HepG2 (cell line): ENCODE results near the gene CXCL17. TPM values are rescaled to one million over a fixed set of nuclear protein-coding genes. Genes with fewer than 3 reads are reported as not detected.

Source experiments
- ATAC-seq: fragments of 200-7000 bp; cut with Tn5 transposase; 3 replicates; pipeline ENCODE4 v1.9.1; 2020; ENCODE audit warnings: mild to moderate bottlenecking, moderate library complexity
- BruUV-seq: library from RNA; stranded (reverse); fragments of 400-500 nt; replicated peaks from 2 replicates; lab custom pipeline; 2021; lab: Mats Ljungman, UMichigan
- CTCF ChIA-PET: fragments of 300-600 bp; formaldehyde crosslinking; extraction: SDS; loops from one replicate; lab custom pipeline; 2021; ENCODE audit warnings: low total read pairs, inconsistent platforms, low intra/inter-chr PET ratio; lab: Yijun Ruan, JAX
- POLR2A ChIA-PET: fragments of 350-600 bp; sonication (Branson Sonifier 250); formaldehyde crosslinking; loops from one replicate; lab custom pipeline; 2020; ENCODE audit warnings: antibody characterized with exemption, inconsistent platforms; lab: Yijun Ruan, JAX
- DNase-seq: peaks from one replicate; pipeline ENCODE4 v3.0.0-alpha.2; 2015; ENCODE audit warnings: low spot score
- FAIRE-seq: peaks from 3 replicates; lab custom pipeline; 2011; peaks lifted over from hg19 to GRCh38; lab: Jason Lieb, UNC
- H2AFZ ChIP-seq: one replicate; pipeline ENCODE4 v1.6.1; 2011; ENCODE audit warnings: low read length, inconsistent platforms
- H3K27ac ChIP-seq: fragments of 300-600 bp; 3 replicates; pipeline ENCODE4 v1.8.0; 2011; ENCODE audit warnings: mixed run types, mild to moderate bottlenecking, mixed read lengths, low read length, inconsistent platforms; ENCODE audit not compliant: insufficient read depth; ENCODE audit errors: extremely low read length
- H3K27me3 ChIP-seq, 2 experiments: fragments of 200-600 bp in 1 of 2; 2 replicates in 1 of 2; 3 replicates in 1 of 2; pipeline versions ENCODE4 v1.6.0 to v1.8.0; 2011; ENCODE audit warnings: low read length in 2 of 2, mild to moderate bottlenecking in 2 of 2, moderate library complexity in 2 of 2, inconsistent platforms in 1 of 2; ENCODE audit not compliant: insufficient read depth in 2 of 2, control insufficient read depth in 1 of 2
- H3K36me3 ChIP-seq, 2 experiments: fragments of 200-600 bp in 1 of 2; replicated peaks in 1 of 2; 2 replicates in 1 of 2; 3 replicates in 1 of 2; pipeline versions ENCODE4 v1.5.1 to v1.8.0; 2011; ENCODE audit warnings: low read length in 2 of 2, inconsistent platforms in 1 of 2; ENCODE audit not compliant: insufficient read depth in 2 of 2, control insufficient read depth in 1 of 2
- H3K4me1 ChIP-seq: 2 replicates; pipeline ENCODE4 v1.5.1; 2012; ENCODE audit warnings: low read length, inconsistent platforms; ENCODE audit not compliant: insufficient read depth
- H3K4me2 ChIP-seq: 2 replicates; pipeline ENCODE4 v1.6.0; 2011; ENCODE audit warnings: low read depth, low read length, inconsistent platforms
- H3K4me3 ChIP-seq, 3 experiments: fragments of 200-600 bp in 1 of 3; sonication (generic), shearing (Covaris generic) in 1 of 3; replicated peaks in 1 of 3; 2 replicates each; pipeline ENCODE4 v1.5.1; 2011 to 2016; ENCODE audit warnings: low read length in 3 of 3, inconsistent platforms in 2 of 3, low read depth in 2 of 3, mild to moderate bottlenecking in 2 of 3, control low read depth in 1 of 3, mixed read lengths in 1 of 3; ENCODE audit not compliant: insufficient read depth in 1 of 3
- H3K79me2 ChIP-seq: one replicate; pipeline ENCODE4 v1.6.1; 2011; ENCODE audit warnings: low read length, inconsistent platforms; ENCODE audit not compliant: insufficient read depth
- H3K9ac ChIP-seq: 2 replicates; pipeline ENCODE4 v1.6.0; 2011; ENCODE audit warnings: mild to moderate bottlenecking, low read depth, low read length, inconsistent platforms; ENCODE audit not compliant: insufficient read depth
- H3K9me3 ChIP-seq: 2 replicates; pipeline ENCODE4 v1.5.1; 2012; ENCODE audit warnings: mild to moderate bottlenecking, low read length
- H4K20me1 ChIP-seq: 2 replicates; pipeline ENCODE4 v1.6.0; 2011; ENCODE audit warnings: inconsistent platforms, mild to moderate bottlenecking, low read length, moderate library complexity; ENCODE audit not compliant: insufficient read depth
- HNF4A ChIP-seq: sonication (generic); formaldehyde crosslinking; IDR thresholded peaks from 2 replicates; pipeline ENCODE4 v1.4.0; 2020; ENCODE audit warnings: missing genetic modification reagents
- JUND ChIP-seq: sonication (generic); formaldehyde crosslinking; IDR thresholded peaks from 2 replicates; pipeline ENCODE4 v1.8.0; 2022; ENCODE audit warnings: mild to moderate bottlenecking, missing genetic modification reagents
- RNF2 ChIP-seq: fragments of 450-650 bp; conservative IDR thresholded peaks from 2 replicates; pipeline ENCODE4 v1.6.1; 2016; ENCODE audit warnings: low read depth
- ZFP37 ChIP-seq: sonication (generic); formaldehyde crosslinking; IDR thresholded peaks from 2 replicates; pipeline ENCODE4 v1.4.0; 2020; ENCODE audit warnings: missing genetic modification reagents, borderline replicate concordance
- ZNF589 ChIP-seq: sonication (generic); formaldehyde crosslinking; conservative IDR thresholded peaks from 2 replicates; pipeline ENCODE4 v1.8.0; 2022; ENCODE audit warnings: mild to moderate bottlenecking, moderate library complexity, missing genetic modification reagents
- WGBS: methylation state at CpG from one replicate; pipeline ENCODE4 v1.1.6; 2017; ENCODE audit warnings: low lambda C conversion rate; 5-methylcytosine and 5-hydroxymethylcytosine counted together
- in situ Hi-C: cut with HindIII; loops from 2 replicates; pipeline ENCODE4 v1.10.0; 2017; ENCODE audit warnings: low pct_unique_long_range_greater_than_20kb; ENCODE audit not compliant: extremely low pct_ligation_motif_present
- intact Hi-C: fragments of 100-400 bp; cut with micrococcal nuclease; formaldehyde crosslinking; loops from one replicate; pipeline ENCODE4 v1.10.0; 2022; ENCODE audit not compliant: unreplicated experiment
- polyA plus RNA-seq, 8 experiments: library from polyadenylated mRNA; depleted of rRNA in 3 of 8; stranded (reverse) in 7 of 8; unstranded in 1 of 8; fragments of >200 nt; fragmentation: Illumina TruSeq in 4 of 8; extraction: Trizol in 4 of 8; gene quantifications; 2 replicates each; pipeline versions ENCODE4 v1.2.1 to v1.2.3, GENCODE V29; 2011 to 2016; ENCODE audit warnings: low read depth in 4 of 8, missing spikeins in 1 of 8, mixed read lengths in 1 of 8; ENCODE audit not compliant: insufficient read depth in 1 of 8
- total RNA-seq, 5 experiments: library from RNA; depleted of rRNA; stranded (reverse); fragments of >200 nt; fragmentation: Illumina TruSeq; extraction: Trizol; gene quantifications; 2 replicates each; pipeline ENCODE4 v1.2.3, GENCODE V29; 2016; ENCODE audit warnings: low read depth in 1 of 5

The CXCL17 gene
- total and polyA plus RNA-seq, 2 of the 13 experiments (the other 11 are each of a cell fraction or from before 2014, with no cell fraction given): 0.12 TPM; not detected in 1

GRCh38 chr19:42397263-42398166 lies 45.2 kb downstream of the CXCL17 start:
- ChIA-PET CTCF (no interaction called here), POLR2A (no interaction called here)
- peaks cover 12% of the 10 kb centered on the region; the same call in 1 of the 2 replicates for H3K4me1 ChIP-seq
- no peak for DNase-seq
- intact Hi-C loops (loop anchor here (1.0 kb wide), 1 partner anchor 10 kb away; no protein-coding TSS in a partner anchor), in situ Hi-C loops (no loop called here)
- H4K20me1 ChIP-seq: no peaks in the 10 kb centered on the region
- H3K36me3 ChIP-seq: no peaks in the 10 kb centered on the region
- no peak overlapping the region for H3K4me3 ChIP-seq
- peaks cover 6 to 44% of the 10 kb centered on the region in 2 experiments for H3K27me3 ChIP-seq
- TF ChIP-seq ZFP37 (CRISPR knock-in tag) (no peak), JUND (CRISPR knock-in tag) (no peak), HNF4A (CRISPR knock-in tag) (peak; percentile 50), RNF2 (no peak), ZNF589 (CRISPR knock-in tag) (no peak)
- peak; percentile 16; the same call in 2 of the 3 replicates for ATAC-seq
- no peak for FAIRE-seq
- no peak overlapping the region for H3K9ac ChIP-seq
- H3K27ac ChIP-seq: no peak overlapping the region
- H3K9me3 ChIP-seq: no peaks in the 10 kb centered on the region
- no TSS peak for BruUV-seq
- no peaks in the 10 kb centered on the region for H3K79me2 ChIP-seq
- H2AFZ ChIP-seq: no peak overlapping the region
- no peak overlapping the region for H3K4me2 ChIP-seq
- whole genome bisulfite sequencing: 32% methylated on average over 23 of the region's 25 CpGs
